Neural cell (in vitro differentiated cells): ENCODE results near the gene ARMC12. TPM values are rescaled to one million over a fixed set of nuclear protein-coding genes. Genes with fewer than 3 reads are reported as not detected.

ENCODE experiments used
- H2AFZ ChIP-seq: fragments of 200-600, 300-800 bp; sonication (generic), shearing (Covaris generic); 2 replicates; pipeline ENCODE4 v1.6.0; 2014; ENCODE audit warnings: low read depth, mild to moderate bottlenecking, antibody characterized with exemption, low read length, moderate library complexity
- H3F3A ChIP-seq: fragments of 200-600 bp; shearing (Covaris generic); 2 replicates; pipeline ENCODE4 v1.6.1; 2016; ENCODE audit warnings: mild to moderate bottlenecking, moderate library complexity, mixed read lengths, antibody characterized with exemption, low read length; ENCODE audit not compliant: insufficient read depth, poor library complexity, severe bottlenecking
- H3K27ac ChIP-seq: fragments of 200-600, 300-800 bp; sonication (generic), shearing (Covaris generic); 2 replicates; pipeline ENCODE4 v1.5.1; 2014; ENCODE audit warnings: mild to moderate bottlenecking, low read length, moderate library complexity
- H3K27me3 ChIP-seq: fragments of 300-800, 200-600 bp; sonication (generic), shearing (Covaris generic); 2 replicates; pipeline ENCODE4 v1.6.0; 2014; ENCODE audit warnings: mild to moderate bottlenecking, low read depth, low read length, moderate library complexity; ENCODE audit not compliant: insufficient read depth
- H3K36me3 ChIP-seq: fragments of 300-800, 200-600 bp; sonication (generic), shearing (Covaris generic); 2 replicates; pipeline ENCODE4 v1.5.1; 2014; ENCODE audit warnings: mild to moderate bottlenecking, antibody characterized with exemption, low read length, moderate library complexity; ENCODE audit not compliant: insufficient read depth
- H3K4me2 ChIP-seq: fragments of 300-800, 200-600 bp; sonication (generic), shearing (Covaris generic); 2 replicates; pipeline ENCODE4 v1.6.0; 2014; ENCODE audit warnings: mild to moderate bottlenecking, low read length
- H3K4me3 ChIP-seq: fragments of 300-800, 200-600 bp; sonication (generic), shearing (Covaris generic); 2 replicates; pipeline ENCODE4 v1.5.1; 2014; ENCODE audit warnings: mild to moderate bottlenecking, low read length, moderate library complexity
- H3K79me2 ChIP-seq: fragments of 200-600 bp; shearing (Covaris generic); replicated peaks from 2 replicates; pipeline ENCODE4 v1.6.0; 2014; ENCODE audit warnings: mild to moderate bottlenecking, low read length, moderate library complexity; ENCODE audit not compliant: insufficient read depth
- H3K9ac ChIP-seq: fragments of 300-800, 200-600 bp; sonication (generic), shearing (Covaris generic); 2 replicates; pipeline ENCODE4 v1.6.1; 2016; ENCODE audit warnings: mild to moderate bottlenecking, low read length, mixed read lengths
- H3K9me2 ChIP-seq: fragments of 200-600 bp; shearing (Covaris generic); 2 replicates; pipeline ENCODE4 v1.6.1; 2016; ENCODE audit warnings: mild to moderate bottlenecking, low read length, mixed read lengths; ENCODE audit not compliant: insufficient read depth
- H3K9me3 ChIP-seq: fragments of 200-600, 300-800 bp; sonication (generic), shearing (Covaris generic); 2 replicates; pipeline ENCODE4 v1.6.1; 2016; ENCODE audit warnings: mild to moderate bottlenecking, mixed run types, low read length, moderate library complexity, mixed read lengths
- H4K20me1 ChIP-seq: fragments of 200-600 bp; shearing (Covaris generic); 2 replicates; pipeline ENCODE4 v1.6.1; 2016; ENCODE audit warnings: mild to moderate bottlenecking, mixed run types; ENCODE audit not compliant: insufficient read depth
- CTCF ChIP-seq: fragments of 450-650 bp; IDR thresholded peaks from 2 replicates; pipeline ENCODE4 v1.5.1; 2014; ENCODE audit warnings: antibody characterized with exemption, mild to moderate bottlenecking, moderate library complexity; ENCODE audit not compliant: poor library complexity, severe bottlenecking
- EP300 ChIP-seq: fragments of 450-650 bp; conservative IDR thresholded peaks from 2 replicates; pipeline ENCODE4 v1.6.1; 2014; ENCODE audit warnings: antibody characterized with exemption, mild to moderate bottlenecking, moderate library complexity; ENCODE audit not compliant: poor library complexity, severe bottlenecking
- EZH2 ChIP-seq: fragments of 200-600, 300-800 bp; shearing (Covaris generic), sonication (generic); IDR thresholded peaks from 2 replicates; pipeline ENCODE4 v1.6.1; 2014; ENCODE audit warnings: antibody characterized with exemption, low read length, borderline replicate concordance, mild to moderate bottlenecking; ENCODE audit not compliant: insufficient read depth, poor library complexity, severe bottlenecking
- MXI1 ChIP-seq: fragments of 450-650 bp; conservative IDR thresholded peaks from 2 replicates; pipeline ENCODE4 v1.6.1; 2014; ENCODE audit warnings: antibody characterized with exemption, mild to moderate bottlenecking; ENCODE audit not compliant: poor library complexity, severe bottlenecking
- POLR2AphosphoS5 ChIP-seq: IDR thresholded peaks from 2 replicates; pipeline ENCODE4 v1.6.1; 2012
- RAD21 ChIP-seq: fragments of 450-650 bp; conservative IDR thresholded peaks from 2 replicates; pipeline ENCODE4 v1.6.1; 2014; ENCODE audit warnings: antibody characterized with exemption, mild to moderate bottlenecking, moderate library complexity
- REST ChIP-seq: IDR thresholded peaks from 2 replicates; pipeline ENCODE4 v1.6.1; 2012; ENCODE audit warnings: borderline replicate concordance
- SMC3 ChIP-seq: fragments of 450-650 bp; conservative IDR thresholded peaks from 2 replicates; pipeline ENCODE4 v1.6.1; 2014; ENCODE audit warnings: antibody characterized with exemption, mild to moderate bottlenecking, moderate library complexity; ENCODE audit not compliant: poor library complexity
- TAF1 ChIP-seq: IDR thresholded peaks from 2 replicates; pipeline ENCODE4 v1.6.1; 2012; ENCODE audit warnings: low read depth
- polyA plus RNA-seq: library from polyadenylated mRNA; depleted of rRNA; stranded (reverse); fragments of >200 nt; gene quantifications from 2 replicates; pipeline ENCODE4 v1.2.3, GENCODE V29; 2014

The ARMC12 gene
- polyA plus RNA-seq, 1 donor from 2014 or later = 2.2 TPM

- H3K4me3 ChIP-seq = no peak overlapping the region
- H3K36me3 ChIP-seq = no peaks in the 10 kb centered on the region
- H3K27ac ChIP-seq = no peak overlapping the region
- no peaks in the 10 kb centered on the region for H3K27me3 ChIP-seq
- no peaks in the 10 kb centered on the region for H3F3A ChIP-seq
- H3K4me2 ChIP-seq = no peak overlapping the region
- H3K9me3 ChIP-seq = no peaks in the 10 kb centered on the region
- no peak overlapping the region for H3K9ac ChIP-seq
- no peaks in the 10 kb centered on the region for H3K79me2 ChIP-seq
- no peak overlapping the region for H2AFZ ChIP-seq
- TF ChIP-seq EZH2 (no peak), MXI1 (no peak), POLR2AphosphoS5 (no peak), CTCF (no peak), TAF1 (no peak), SMC3 (no peak), RAD21 (no peak), EP300 (no peak), REST (no peak)
- H4K20me1 ChIP-seq = no peaks in the 10 kb centered on the region
- no peaks in the 10 kb centered on the region for H3K9me2 ChIP-seq
Observed at GRCh38 chr6:35782424-35782823, 45.6 kb downstream of the ARMC12 start.

GRCh38 chr6:35784200-35784599, 47.4 kb downstream of the ARMC12 start:
- TF ChIP-seq RAD21 (no peak), EZH2 (no peak), TAF1 (no peak), EP300 (no peak), REST (no peak)
- no peaks in the 10 kb centered on the region for H3K9me3 ChIP-seq
- H3K79me2 ChIP-seq = no peaks in the 10 kb centered on the region
- H3F3A ChIP-seq = no peaks in the 10 kb centered on the region
- no peaks in the 10 kb centered on the region for H4K20me1 ChIP-seq
- H3K4me2 ChIP-seq = no peak overlapping the region
- no peak overlapping the region for H3K9ac ChIP-seq
- no peak overlapping the region for H2AFZ ChIP-seq
- H3K27ac ChIP-seq = no peak overlapping the region
- no peaks in the 10 kb centered on the region for H3K27me3 ChIP-seq
- no peaks in the 10 kb centered on the region for H3K36me3 ChIP-seq
- H3K4me3 ChIP-seq = no peak overlapping the region
- no peaks in the 10 kb centered on the region for H3K9me2 ChIP-seq
